Chondrocyte (in vitro differentiated cells): ENCODE measurements around the gene CRHR1. TPM values are rescaled to one million over a fixed set of nuclear protein-coding genes. Genes with fewer than 3 reads are reported as not detected.

Experiments used
- DNase-seq: peaks from one replicate; pipeline ENCODE4 v3.0.0; 2021; ENCODE audit warnings: mixed read lengths, low spot score
- H3K27ac Mint-ChIP-seq: one replicate; pipeline ENCODE4 v1.8.0; 2021; ENCODE audit warnings: mild to moderate bottlenecking, moderate library complexity, mixed read lengths; ENCODE audit not compliant: unreplicated experiment
- H3K27me3 Mint-ChIP-seq: 2 replicates; pipeline ENCODE4 v1.8.0; 2021; ENCODE audit warnings: low read depth, mixed read lengths
- H3K36me3 Mint-ChIP-seq: 2 replicates; pipeline ENCODE4 v1.8.0; 2021; ENCODE audit warnings: low read depth, mixed read lengths
- H3K4me1 Mint-ChIP-seq: 2 replicates; pipeline ENCODE4 v1.8.0; 2021; ENCODE audit warnings: low read depth, mild to moderate bottlenecking, mixed read lengths
- H3K4me3 Mint-ChIP-seq: one replicate; pipeline ENCODE4 v1.8.0; 2021; ENCODE audit warnings: mild to moderate bottlenecking, moderate library complexity, mixed read lengths; ENCODE audit not compliant: unreplicated experiment
- H3K9me3 Mint-ChIP-seq: 2 replicates; pipeline ENCODE4 v1.8.0; 2021; ENCODE audit warnings: low read depth, mixed read lengths
- CTCF ChIP-seq: fragments of 200-600 bp; sonication (generic); IDR thresholded peaks from 2 replicates; pipeline ENCODE4 v1.5.0; 2021; ENCODE audit warnings: antibody characterized with exemption, mild to moderate bottlenecking, moderate library complexity
- total RNA-seq: library from RNA; stranded (reverse); gene quantifications from 3 replicates; pipeline ENCODE4 v1.2.1, GENCODE V29; 2021

The CRHR1 gene
- total RNA-seq, 1 donor from 2014 or later, result not detected

- no peak overlapping the region for H3K4me3 Mint-ChIP-seq
- H3K36me3 Mint-ChIP-seq, result no peaks in the 10 kb centered on the region
- TF ChIP-seq CTCF, result no peak
- no peak overlapping the region for H3K27ac Mint-ChIP-seq
- DNase-seq, result no peak
- H3K9me3 Mint-ChIP-seq, result no peaks in the 10 kb centered on the region
- H3K27me3 Mint-ChIP-seq, result peaks cover 25% of the 10 kb centered on the region
- peaks cover 6% of the 10 kb centered on the region for H3K4me1 Mint-ChIP-seq
Observed at GRCh38 chr17:45867171-45867570, 83.1 kb downstream of the CRHR1 start.

GRCh38 chr17:45867702-45868101 lies 83.6 kb downstream of the CRHR1 start:
- no peak for DNase-seq
- H3K9me3 Mint-ChIP-seq, result no peaks in the 10 kb centered on the region
- no peak for TF ChIP-seq CTCF
- no peak overlapping the region for H3K27ac Mint-ChIP-seq
- no peaks in the 10 kb centered on the region for H3K36me3 Mint-ChIP-seq
- H3K4me1 Mint-ChIP-seq, result peaks cover 6% of the 10 kb centered on the region
- H3K27me3 Mint-ChIP-seq, result peaks cover 25% of the 10 kb centered on the region
- no peak overlapping the region for H3K4me3 Mint-ChIP-seq

- no peaks in the 10 kb centered on the region for H3K9me3 Mint-ChIP-seq
- H3K4me1 Mint-ChIP-seq, result peaks cover 6% of the 10 kb centered on the region
- peaks cover 23% of the 10 kb centered on the region for H3K27me3 Mint-ChIP-seq
- no peak for TF ChIP-seq CTCF
- H3K36me3 Mint-ChIP-seq, result no peaks in the 10 kb centered on the region
- no peak overlapping the region for H3K27ac Mint-ChIP-seq
- no peak overlapping the region for H3K4me3 Mint-ChIP-seq
- no peak for DNase-seq
Observed at GRCh38 chr17:45868276-45868675, 84.2 kb downstream of the CRHR1 start.

- TF ChIP-seq CTCF, result no peak
- DNase-seq, result no peak
- Mint-ChIP-seq H3K36me3 (no peaks in the 10 kb centered on the region), H3K4me1 (peaks cover 10% of the 10 kb centered on the region), H3K4me3 (no peak overlapping the region), H3K27ac (no peak overlapping the region), H3K9me3 (no peaks in the 10 kb centered on the region), H3K27me3 (peaks cover 13% of the 10 kb centered on the region)
Observed at GRCh38 chr17:45869676-45870341, 85.7 kb downstream of the CRHR1 start.

- TF ChIP-seq CTCF, result no peak
- DNase-seq, result no peak
- Mint-ChIP-seq H3K4me3 (no peak overlapping the region), H3K4me1 (peaks cover 10% of the 10 kb centered on the region), H3K9me3 (no peaks in the 10 kb centered on the region), H3K36me3 (no peaks in the 10 kb centered on the region), H3K27me3 (peaks cover 6% of the 10 kb centered on the region), H3K27ac (no peak overlapping the region)
Observed at GRCh38 chr17:45870342-45870974, 86.3 kb downstream of the CRHR1 start.
